OCI-LY7 (cell line): ENCODE data around the gene TBX15.

Source experiments
- EZH2phosphoT487 ChIP-seq: fragments of 200-600 bp; sonication (generic); IDR thresholded peaks from 2 replicates; pipeline ENCODE4 v1.6.1; 2018; ENCODE audit warnings: low read depth, borderline replicate concordance, mild to moderate bottlenecking, mixed run types, antibody characterized with exemption, low read length, moderate library complexity, mixed read lengths
- TF ChIP-seq, protein P1 (sequence below): fragments of 200-600 bp; sonication (generic); conservative IDR thresholded peaks from 2 replicates; pipeline ENCODE4 v1.5.1; 2014; ENCODE audit warnings: mild to moderate bottlenecking, antibody characterized with exemption, low read length, moderate library complexity, mixed read lengths

DNA sequence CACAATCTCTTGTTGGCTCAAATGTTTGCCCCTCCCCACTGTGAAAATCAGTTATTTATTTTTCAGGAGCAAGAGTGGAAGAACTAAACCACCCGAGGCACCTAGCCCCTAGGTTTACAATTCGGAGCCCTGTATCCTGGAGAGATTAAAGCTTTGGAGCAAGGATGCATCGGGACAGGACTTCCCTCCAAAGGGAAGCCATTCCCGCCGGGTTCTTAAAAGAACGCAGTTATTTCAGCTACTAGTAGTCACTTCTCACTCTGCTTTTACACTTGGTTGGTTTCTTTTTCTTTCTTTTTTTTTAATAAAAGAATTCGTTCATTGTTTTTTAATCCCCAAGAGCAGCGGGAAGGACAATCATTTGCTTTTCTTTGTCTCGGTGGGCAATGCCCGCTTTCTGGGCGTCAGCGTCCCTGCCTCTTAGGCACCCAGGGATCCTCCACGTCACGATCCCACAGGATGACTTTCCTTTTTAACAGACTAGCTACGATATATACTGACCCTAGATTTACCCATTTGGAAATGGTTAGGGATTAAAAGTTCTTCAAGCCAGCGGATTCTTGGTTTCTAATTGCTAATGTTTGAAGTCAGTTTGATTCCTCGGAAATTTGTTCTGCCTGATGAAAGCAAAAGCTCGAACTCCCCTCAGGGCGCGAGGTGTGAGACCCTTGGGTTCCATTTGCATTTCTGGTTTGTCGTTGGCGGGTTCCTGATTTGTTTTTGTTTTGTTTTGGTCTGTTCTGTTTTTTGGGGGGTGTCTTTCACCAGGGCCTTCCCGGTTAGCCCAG is 9.0 kb downstream of the TBX15 start:
- TF ChIP-seq, protein P1, sequence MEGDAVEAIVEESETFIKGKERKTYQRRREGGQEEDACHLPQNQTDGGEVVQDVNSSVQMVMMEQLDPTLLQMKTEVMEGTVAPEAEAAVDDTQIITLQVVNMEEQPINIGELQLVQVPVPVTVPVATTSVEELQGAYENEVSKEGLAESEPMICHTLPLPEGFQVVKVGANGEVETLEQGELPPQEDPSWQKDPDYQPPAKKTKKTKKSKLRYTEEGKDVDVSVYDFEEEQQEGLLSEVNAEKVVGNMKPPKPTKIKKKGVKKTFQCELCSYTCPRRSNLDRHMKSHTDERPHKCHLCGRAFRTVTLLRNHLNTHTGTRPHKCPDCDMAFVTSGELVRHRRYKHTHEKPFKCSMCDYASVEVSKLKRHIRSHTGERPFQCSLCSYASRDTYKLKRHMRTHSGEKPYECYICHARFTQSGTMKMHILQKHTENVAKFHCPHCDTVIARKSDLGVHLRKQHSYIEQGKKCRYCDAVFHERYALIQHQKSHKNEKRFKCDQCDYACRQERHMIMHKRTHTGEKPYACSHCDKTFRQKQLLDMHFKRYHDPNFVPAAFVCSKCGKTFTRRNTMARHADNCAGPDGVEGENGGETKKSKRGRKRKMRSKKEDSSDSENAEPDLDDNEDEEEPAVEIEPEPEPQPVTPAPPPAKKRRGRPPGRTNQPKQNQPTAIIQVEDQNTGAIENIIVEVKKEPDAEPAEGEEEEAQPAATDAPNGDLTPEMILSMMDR: no peak
- TF ChIP-seq EZH2phosphoT487: no peak
